HG03196 (cell line): ENCODE results near the gene TRPM4.
A peak's percentile ranks its signal among the peaks of the same experiment; 100 is the strongest.
"Not testable (repeated sequence)": the region's sequence is repeated elsewhere in the genome, so short reads cannot be mapped to it uniquely, and the experiment has no call there.

ENCODE experiments used
- ATAC-seq: cut with Tn5 transposase; IDR thresholded peaks from one replicate; pipeline ENCODE4 v1.9.1; 2021; ENCODE audit not compliant: unreplicated experiment

Gene TRPM4

DNA sequence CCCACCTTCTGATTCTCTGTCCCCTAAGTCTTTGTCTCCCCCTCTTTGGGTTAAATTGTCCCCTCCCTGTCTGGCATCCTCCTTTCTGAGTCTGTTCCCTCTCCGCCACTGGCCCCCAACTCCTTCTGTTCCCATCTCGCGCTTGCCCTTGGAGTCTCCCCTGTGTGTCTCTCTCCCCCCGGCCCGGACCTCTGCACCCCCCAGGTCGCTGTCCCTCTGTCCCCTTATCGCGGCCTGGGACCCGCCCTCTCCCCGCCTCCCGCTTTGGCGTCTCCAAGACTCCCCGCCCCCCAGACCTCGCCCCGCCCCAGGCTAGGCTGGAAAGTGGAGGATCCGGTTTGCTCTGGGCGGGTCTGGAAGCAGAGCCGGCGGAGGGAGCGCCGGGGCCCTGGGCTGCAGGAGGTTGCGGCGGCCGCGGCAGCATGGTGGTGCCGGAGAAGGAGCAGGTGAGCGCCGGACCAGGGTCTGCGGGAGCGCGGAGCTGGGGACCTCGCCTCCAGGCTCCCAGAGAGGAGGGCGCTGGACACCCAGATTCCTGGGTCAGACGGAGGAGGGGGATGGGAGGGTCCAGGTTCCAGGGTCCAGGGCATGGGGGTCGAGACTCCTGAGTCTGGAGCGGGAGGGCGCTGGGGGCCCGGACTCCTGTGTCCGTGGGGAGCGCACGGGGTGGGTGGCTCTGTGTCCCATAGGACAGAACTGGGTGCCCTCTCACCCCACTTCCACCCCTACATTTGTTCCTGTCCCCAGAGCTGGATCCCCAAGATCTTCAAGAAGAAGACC lies at the start of gene TRPM4:
Gene TRPM4 (plus strand): TSS at position 348 of the 780 bp plus-strand sequence. CDS start 75 bp downstream, at position 423.
- ATAC-seq = no peak

DNA sequence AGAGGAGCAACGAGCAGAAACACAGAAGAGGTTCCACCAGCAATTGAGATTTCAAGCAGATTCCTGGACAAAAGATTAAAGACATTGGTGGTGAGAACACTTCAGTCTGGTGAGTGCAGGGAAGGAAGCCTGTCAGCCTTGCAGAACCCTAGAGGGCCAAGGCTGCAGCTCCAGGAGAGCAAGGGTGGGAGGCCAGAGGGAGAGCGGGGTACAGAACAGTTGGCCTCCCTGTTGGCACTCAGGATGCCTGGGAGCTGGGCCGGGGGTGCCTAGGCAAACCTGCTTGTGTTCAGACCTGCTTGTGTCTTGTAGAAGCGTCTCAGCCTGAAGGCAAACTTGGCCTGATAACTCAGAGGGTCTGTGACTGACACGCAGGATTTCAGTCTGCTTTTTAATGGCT lies 48.5 kb upstream of the TRPM4 start:
- no peak for ATAC-seq

DNA sequence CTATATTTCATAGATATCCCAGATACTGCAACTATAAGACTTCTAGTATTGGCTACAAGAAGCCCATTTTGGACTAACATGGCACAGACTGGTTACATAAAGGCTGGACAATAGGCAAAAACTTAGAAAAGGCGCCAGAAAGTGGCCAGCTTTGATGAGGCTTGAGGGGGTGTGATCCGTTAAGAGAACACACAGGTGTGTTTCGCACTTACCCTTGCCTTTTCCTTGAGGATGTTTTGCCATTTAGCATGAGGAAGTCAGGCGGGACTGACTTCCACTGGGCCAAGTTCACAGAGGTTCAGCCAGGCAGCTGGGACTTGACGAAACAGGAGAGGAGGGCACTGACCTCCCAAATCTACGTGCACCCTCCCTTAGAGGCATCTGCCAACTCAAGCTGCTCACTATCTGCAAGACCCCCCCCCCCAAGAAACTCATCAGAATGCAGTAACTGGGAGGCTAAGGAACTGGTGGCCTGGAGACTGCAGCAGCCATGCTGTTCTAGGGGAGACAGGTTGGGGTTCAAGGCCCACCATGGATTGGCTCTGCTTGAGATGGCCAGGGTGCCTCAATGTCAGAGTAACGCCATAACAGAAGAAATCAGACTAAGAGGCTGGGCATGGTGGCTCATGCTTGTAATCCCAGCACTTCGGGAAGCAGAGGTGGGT lies 47.9 kb upstream of the TRPM4 start:
- no peak for ATAC-seq

DNA sequence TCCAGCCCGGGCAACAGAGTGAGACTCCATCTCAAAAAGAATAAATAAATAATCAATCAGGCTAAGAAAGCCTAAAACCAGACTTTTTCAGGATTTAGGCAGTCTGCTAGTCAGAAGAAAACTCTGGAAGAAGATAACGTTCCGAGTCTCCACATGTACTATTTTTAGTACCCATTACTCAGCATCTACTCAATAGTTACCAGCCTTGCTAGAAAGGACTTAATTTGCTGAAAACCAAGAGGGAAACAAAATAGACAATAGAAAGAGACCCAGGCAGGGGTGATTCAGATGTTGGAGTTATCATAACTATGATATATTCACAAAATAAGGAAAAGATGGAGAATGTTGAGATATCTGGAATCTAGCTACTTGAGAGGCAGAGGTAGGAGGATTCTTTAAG lies 47.0 kb upstream of the TRPM4 start:
- no peak for ATAC-seq

DNA sequence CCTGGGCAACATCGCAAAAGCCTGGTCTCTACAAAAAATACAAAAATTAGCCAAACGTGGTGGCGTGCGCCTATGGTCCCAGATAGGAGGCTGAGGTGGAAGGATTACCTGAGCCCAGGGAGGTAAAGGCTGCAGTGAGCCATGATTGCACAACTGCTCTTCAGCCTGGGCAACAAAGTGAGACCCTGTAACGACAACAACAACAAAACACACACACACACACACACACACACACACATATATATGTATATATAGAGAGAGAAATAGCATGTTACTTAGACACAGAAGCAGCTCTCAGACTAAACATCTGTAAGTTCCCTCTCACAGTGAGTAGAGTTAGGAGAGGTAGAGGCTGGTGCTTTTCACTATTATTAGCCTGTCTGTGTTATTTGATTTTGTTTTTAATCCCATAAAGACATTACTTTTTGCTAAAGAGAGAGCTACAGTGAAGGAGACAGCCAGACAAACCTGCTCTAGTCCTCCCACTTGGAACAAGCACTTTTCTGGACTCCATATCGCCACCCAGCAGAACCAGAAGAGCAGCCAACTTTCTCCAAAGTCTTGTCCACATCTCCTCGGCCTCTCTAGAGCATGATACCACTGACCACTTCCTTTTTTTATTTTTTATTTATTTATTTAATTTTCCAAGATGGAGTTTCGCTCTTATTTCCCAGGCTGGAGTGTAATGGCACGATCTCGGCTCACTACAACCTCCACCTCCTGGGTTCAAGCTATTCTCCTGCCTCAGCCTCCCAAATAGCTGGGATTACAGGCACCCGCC lies 46.2 kb upstream of the TRPM4 start:
- no peak for ATAC-seq

DNA sequence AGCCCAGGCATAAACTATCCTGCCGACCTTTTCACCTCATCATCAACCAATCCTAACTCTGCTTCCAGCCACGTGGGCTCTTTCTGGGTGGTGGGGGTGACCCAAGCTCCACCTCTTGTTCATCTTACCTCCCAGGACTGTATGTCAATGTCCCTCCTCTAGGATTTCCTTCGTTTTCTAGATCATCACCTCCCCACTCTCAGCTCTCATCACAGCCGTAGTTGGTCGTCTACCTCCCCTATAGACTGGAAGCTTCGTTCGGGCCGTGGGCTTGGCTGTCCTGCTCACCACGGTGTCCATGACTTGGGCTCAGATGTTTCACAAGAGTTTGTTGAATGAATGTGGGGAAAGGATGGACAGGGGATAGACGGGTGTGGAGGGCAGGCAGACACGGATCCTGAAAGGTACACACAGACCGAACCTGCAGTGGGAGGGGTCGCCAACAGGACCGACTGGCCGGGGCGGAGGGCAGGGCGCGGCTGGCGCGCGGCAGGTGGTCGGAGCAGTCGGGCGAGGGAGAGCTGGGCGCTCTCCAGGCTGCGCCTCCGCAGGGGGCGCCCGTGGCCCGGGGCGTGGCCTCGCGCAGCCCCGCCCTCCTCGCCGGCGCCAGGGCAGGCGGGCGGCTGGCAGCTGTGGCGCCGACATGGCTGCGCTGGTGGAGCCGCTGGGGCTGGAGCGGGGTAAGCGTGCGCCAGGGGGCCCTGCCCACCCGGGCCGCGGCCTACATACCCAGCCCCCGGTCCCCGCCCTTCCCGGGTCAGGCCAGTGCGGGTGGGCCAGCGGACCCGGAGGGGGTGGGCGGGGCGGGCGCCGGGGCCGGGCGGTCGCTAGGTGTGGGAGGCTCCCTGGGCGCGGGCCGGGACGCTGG lies 43.6 kb upstream of the TRPM4 start, which contains the start of gene LIN7B:
Gene LIN7B (plus strand): TSS at position 609 of the 868 bp plus-strand sequence. CDS start 35 bp downstream, at position 644.
- no peak for ATAC-seq

DNA sequence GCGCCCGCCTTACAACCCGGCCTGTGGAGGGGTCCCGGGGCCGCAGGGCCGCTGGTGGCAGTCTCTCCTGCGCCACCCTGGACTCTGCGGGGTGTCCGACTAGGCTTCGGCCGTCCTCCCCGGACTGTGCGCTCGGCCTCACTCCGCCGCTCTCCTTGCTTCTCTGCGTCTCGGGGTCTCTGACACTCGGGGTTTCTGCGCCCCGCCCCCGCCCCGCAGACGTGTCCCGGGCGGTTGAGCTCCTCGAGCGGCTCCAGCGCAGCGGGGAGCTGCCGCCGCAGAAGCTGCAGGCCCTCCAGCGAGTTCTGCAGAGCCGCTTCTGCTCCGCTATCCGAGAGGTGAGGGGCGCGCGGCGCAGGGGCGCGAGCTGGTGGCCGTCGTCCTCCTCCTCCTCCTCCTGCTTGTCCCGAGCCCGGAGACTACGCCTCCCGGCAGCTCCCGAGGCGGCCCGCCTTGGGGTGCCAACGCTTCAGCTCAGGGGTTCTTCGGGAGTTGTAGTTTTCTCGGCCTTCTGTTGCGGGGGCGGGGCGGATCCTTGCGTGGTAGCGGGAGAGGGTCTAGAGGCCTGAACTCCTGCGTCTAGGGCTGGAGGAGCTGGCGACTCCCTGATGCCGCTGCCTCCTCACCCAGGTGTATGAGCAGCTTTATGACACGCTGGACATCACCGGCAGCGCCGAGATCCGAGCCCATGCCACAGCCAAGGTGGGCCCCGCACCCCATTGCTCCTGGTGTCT lies 42.8 kb upstream of the TRPM4 start:
- no peak for ATAC-seq

DNA sequence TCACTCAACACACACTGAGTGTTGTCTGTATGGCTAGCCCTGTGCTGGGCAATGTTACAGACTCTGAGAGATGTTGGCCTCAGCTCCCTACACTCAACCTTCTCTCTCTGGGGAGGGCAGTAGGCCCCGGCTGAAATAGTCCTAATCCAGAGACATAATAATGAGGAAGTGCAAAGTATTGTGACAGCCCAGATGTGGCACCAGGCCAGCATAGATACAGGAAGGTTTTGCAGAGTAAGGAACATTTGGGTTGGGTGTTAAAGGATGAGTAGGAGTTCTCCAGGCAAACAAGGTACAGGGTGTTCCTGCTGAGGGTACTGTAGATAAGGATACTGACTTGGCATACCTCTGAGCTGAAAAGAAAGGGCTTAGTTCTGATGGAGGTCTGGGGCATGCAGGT lies 41.0 kb upstream of the TRPM4 start:
- ATAC-seq = no peak

DNA sequence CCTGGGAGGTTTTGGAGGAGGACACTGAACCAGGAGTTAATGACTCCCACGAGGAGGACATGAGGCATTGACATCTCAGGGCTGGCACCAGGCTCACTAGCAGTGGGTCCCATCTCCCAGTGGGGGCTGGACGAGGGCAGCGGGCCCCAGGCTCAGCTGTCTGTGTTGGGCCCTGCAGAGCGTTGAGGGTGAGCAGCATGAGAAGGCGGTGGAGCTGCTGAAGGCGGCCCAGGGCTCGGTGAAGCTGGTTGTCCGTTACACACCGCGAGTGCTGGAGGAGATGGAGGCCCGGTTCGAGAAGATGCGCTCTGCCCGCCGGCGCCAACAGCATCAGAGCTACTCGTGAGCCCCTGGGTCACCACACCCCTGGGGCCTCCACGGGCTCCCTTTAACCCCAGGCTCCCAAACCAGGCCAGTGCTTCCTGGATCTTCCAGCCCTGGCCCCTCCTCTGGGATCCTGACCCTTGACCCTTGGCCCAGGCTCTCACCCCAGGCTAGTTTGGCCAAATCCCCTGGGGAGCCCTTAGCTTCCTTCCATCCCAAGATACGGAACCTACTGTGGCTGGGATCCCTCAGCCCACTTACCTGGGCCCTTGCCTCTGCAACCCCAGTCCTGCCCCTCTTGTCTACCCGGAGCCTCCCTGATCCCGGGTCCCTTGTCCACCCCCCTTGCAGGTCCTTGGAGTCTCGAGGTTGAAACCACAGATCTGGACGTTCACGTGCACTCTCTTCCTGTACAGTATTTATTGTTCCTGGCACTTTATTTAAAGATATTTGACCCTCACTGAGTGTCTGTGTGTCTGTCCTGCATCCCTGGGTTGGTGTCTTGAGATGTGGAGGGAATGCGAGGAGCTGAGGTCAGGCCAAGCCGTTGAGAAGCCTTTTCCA lies 39.7 kb upstream of the TRPM4 start:
- ATAC-seq = no peak

DNA sequence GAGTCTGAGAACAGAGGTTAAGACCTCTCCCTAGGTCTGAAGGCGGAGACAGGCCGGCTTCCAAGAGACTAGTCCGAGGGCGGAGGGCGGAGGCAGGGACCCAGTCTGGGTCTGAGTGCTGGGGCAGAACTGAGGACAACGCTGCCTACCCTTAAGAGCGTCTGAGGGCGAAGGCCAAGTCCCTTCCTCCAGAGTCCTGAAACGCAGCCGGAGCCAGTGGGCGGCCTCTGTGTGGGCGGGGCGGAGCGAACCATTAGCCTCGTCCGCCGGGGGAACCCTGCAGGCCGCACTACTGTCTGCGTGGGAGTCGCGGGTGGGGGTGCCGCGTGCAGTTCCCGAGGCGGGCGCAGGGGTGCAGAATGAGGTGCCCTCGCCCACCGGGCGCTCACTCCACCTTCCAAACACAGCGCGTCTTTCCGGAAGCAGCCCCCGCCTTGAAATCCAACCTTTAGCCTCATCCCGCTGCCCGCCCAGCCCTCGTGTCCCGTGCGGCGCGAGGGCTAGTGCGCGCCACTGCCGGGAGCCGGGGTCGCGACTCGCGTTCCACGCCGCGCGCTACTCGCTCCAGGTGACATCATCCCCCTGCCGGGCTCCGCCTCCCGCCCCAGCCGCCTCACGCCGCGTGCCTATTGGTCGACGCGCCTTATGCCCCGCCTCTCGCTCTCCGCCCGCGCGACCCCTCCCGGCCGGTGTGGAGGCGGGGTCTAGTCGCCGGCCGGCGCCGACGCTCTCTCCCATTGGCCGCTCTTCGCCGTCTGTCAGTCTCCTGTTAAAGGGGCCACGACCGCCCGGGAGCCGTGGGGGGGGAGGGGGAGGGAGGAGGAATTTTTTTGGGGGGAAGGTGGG lies 38.8 kb upstream of the TRPM4 start, which contains the start of gene C19orf73:
Gene C19orf73 (minus strand): TSS at position 579 of the 846 bp plus-strand sequence. CDS start 121 bp downstream, at position 458.
- ATAC-seq = peak; percentile 70

DNA sequence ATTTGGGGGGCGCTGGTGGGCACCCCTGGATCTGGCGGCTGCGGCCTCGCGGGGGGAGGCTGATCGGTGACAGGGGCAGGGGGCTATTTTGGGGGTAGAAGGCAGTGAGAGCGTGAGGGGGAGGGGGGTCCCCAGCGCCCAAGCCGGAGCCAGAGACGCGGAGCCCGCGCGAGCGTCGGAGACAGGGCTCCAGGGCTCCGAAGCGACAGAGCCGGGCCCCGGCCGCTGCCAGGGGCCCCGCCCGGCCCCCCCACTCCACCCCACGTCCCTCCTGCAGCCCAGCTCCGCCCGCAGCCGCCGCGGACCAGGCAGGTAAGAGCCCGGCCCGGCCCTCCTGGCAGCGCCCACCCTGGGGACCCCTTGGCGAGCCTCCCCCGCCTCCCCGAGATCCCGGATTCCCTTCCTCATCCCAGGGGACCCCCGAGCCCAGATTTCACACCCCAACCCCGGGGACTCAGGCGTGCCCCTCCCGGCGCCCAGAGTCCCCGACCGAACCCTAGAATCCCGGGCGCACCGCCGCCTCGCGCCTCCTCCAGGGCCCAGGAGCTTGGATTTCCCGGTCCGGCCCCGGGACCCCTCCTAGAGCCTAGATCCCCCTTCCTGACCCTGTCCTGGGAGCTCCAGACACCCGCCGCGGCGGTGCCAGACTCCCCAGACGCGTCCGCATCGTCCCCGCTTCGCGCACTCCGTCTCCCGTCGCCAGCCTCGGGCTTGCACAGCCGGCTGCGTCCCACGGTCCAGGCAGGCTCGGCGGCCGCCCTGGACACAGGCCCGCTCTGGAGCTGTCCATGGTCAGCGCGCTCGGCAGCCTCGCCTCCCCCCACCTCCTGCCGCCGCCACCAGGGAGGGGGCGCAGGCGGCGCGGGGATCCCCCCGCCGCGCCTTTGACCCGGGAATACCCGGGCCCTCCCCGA lies 37.9 kb upstream of the TRPM4 start, which contains the start of gene PPFIA3:
Gene PPFIA3 (plus strand): TSS at position 134 of the 914 bp plus-strand sequence. CDS start 8,330 bp downstream, outside the sequence.
- ATAC-seq = no peak

DNA sequence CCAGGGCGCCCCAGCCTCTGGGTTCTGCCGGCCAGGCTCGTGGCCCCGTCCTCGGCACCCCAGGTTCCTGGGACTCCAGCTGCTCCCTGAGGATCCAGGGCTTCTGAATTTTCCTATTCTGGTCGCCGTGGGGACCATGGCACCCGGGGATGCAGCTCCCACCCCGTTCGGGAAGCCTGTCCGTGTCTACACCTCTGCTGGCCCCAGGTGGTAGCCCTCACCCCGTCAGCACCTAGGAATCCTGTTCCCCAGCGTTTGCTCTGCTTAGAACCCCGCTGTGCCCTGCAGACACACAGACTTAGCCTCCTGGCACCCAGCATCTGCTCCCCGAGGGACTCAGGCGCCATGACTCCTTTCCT lies 37.3 kb upstream of the TRPM4 start:
- ATAC-seq = no peak

DNA sequence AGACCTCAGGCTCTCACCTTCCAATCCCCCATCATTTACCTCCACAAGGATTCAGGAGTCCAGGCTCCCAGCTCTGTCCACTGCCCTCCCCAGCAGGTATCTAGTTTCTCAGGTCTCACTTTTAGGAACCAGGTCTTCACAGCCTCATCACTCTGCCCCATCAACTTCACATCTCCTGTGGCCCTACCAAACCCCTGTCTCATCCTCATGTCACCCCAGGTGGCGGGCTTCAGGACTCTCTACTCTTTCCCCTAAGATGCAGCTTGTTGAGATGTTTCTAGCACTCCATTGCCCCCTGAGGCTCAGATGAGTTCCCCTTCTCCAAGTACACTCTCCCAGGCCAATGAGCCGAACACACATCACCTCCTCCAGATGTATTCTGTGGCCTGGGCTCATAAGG lies 36.7 kb upstream of the TRPM4 start:
- no peak for ATAC-seq

DNA sequence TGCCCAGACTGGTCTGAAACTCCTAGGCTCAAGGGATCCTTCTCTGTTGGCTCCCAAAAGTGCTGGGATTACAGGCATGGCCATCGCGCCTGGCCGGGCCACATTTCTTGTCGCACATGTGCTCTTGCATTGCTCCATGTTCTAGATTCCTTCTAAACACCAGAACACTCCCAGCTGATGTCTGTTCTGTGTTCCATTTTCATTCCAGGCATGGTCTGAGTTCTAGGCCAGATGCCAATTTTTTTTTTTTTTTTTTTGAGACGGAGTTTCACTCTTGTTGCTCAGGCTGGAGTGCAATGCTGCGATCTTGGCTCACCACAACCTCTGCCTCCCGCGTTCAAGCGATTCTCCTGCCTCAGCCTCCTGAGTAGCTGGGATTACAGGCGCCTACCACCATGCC lies 35.8 kb upstream of the TRPM4 start:
- ATAC-seq = not testable (repeated sequence)

DNA sequence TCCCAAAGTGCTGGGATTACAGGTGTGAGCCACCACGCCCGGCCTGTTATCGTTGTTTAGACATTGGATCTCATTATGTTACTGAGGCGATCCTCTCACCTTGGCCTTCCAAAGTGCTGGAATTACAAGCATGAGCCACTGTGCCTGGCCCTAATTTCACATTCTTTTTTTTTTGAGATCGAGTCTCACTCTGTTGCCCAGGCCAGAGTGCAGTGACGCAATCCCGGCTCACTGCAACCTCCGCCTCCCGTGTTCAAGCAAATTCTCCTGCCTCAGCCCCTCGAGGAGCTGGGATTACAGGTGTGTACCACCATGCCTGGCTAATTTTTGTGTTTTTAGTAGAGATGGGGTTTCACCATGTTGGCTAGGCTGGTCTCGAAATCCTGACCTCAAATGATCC lies 34.3 kb upstream of the TRPM4 start:
- not testable (repeated sequence) for ATAC-seq

DNA sequence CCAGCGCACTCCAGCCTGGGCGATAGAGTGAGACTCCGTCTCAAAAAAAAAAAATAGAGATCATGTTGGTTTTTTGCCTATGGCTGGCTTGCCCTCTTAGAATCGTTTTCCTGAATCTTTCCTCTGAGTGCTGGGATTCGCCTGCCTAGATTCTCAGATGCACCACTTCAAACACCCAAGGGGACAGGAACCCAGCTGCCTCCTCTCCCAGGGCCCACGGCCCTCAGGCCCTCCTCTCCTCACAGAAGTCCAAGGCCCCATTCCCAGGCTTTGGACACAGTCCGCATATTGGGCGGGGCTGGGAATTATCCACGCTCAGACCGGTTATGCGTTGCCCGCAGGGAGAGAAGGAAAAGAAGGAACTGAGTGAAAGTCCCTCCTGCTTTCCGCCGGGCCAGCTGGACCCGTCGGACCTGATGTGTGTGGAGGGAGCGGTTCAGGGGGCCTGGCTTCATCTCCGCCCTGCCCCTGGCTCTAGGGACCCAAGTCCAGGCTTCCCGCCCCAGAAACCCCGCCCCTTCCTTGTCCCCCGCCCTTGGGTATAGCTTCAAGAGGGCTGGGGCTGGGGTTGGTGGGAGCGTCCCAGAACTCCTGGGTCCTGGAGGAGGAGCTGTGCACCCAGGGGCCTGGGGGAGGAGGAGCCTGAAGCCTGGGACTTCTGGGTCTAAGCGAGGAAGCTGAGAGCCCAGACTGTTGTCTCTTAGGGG lies 32.4 kb upstream of the TRPM4 start:
- ATAC-seq = no peak
